ENCODE measurements around the gene RNF141.
A peak's percentile ranks its signal among the peaks of the same experiment; 100 is the strongest.

RNF141 gene

DNA sequence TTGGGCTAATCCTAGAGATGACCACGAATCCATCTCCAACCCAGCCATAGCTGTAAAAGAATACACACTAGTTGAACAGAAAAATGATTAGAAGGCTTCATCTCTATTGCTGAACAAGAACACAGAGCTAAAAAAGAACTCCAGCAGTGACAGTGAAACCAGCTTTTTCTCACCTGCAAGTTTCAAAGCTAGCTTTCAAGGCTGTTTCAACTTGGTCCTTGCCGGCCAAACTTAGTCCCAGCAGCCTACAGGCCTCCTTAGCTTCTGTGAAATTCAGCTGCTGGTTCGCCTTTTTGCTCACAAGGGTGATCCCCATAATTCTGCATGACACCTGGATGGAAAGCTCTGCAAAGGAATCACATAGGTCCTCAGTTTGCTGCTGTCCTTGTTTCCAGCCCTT is 23.0 kb upstream of the RNF141 start:
- Histone ChIP-seq H3K27ac (no peak overlapping the region), H3K4me3 (no peak overlapping the region)

DNA sequence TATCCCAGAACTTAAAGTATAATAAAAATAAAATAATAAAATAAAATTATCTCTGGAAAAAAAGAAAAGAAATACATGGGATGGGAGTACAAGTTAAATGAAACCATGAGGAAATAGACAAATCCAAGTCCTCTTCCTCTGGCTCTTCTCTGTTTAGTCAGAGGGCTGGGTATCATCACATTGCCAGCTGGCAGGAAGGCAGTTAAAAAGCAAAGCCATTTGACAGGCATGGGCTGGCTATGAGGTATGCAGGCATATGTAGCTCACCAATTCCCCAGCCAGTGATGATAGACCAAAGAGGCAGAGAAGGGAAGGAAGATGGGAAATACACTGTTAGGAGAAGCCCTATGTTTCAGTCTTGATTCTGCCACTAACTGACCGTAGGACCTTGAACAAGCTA is 21.0 kb upstream of the RNF141 start:
- Histone ChIP-seq H3K4me3 (no peak overlapping the region), H3K27ac (no peak overlapping the region)

DNA sequence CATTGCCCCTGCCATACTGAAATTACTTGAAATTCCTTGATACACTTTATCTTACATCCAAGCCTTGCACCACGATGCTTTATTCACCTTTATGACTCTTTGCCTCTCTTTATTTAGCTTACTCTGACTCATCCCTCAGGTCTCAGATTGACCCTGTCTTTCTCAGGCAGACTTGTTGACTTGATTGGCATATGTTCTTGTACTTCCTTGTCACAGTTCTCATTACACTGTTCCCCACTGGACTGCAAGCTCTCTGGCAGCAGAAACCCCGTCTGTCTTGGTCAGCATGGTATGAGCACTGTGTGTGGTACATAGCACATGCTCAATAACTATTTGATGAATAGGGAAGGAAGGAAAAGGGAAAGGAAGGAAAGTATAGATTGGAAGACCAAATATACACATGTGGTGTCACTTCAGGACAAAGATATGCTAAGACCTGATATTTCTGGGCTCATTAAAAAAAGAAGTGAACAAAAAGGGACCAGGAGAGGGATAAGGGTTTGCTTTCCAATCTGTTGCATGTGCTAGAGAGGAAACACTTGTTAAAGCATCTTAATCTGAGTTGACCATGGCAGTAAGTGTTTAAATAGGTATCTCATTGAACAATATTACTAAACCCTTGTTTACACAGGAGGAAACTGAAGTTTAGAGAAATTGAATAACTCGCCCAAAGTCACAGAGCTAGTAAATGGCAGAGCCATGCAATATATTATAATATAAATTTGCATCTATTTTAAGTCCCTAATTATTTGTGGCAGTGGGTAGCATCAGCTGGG is 20.2 kb upstream of the RNF141 start:
- H3K27ac ChIP-seq: no peak overlapping the region
- no peak overlapping the region for H3K4me3 ChIP-seq

DNA sequence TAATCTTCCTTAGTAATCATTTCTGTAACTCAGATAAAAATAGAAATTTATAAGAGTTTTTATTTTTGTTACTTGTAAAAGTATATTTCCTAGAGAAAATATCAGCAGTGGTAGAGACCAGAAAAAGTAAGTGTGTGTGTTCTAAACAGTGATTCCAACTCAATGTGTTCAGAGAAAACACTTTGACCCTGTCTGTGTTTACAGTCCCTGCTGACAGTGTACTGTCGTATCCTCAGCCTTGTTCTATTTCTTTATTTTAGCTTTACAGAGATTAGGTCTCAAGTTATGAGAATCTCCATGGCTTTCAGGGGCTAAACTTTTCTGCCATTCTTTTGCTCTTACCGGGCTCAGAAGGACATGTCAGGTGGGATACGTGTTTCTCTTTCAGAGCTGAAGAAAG is 17.3 kb upstream of the RNF141 start:
- no peak overlapping the region for H3K4me3 ChIP-seq
- H3K27ac ChIP-seq: no peak overlapping the region

DNA sequence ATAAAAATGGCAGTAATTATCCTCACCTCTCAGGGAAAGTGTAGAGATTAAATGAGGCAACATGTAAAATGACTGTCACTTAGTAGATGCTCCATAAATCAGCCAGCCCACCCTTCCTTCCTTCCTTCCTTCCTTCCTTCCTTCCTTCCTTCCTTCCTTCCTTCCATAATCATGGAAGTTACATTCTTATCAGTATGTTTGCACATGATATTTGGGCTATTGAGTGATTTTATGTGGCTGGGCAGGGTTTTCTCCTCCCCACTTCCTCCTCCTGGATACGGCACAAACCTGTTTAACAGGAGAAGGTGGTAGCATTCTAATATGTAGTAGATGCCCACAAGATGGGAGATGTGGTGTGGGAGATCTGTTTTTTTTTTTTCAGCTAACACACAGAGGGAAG is 15.6 kb upstream of the RNF141 start:
- Histone ChIP-seq H3K27ac (no peak overlapping the region), H3K4me3 (no peak overlapping the region)

DNA sequence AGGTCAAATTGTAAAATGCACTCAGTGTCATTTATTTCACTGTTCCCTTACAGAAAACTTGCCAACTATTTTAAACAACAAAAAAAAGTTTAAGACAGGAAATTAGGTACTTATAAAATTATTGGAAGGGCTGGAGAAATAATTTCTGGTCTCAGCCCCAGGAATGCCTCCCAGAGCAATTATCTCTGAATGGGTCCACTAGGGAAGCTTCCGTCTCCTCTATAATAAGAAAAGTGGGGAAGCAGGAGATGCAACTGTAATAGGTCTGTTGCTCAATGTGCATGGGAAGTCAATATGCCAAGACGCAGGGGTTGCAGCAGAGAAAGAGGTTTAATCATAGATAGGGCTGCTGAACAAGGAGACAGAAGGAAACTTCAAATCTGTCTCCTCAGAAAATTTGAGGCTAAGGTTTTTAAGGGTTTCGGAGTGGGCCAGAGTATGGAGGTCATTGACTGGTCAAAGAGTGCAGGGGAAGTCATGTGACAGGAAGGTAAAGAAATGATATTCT is 10.9 kb upstream of the RNF141 start:
- no peak overlapping the region for H3K4me3 ChIP-seq
- H3K27ac ChIP-seq: no peak overlapping the region

DNA sequence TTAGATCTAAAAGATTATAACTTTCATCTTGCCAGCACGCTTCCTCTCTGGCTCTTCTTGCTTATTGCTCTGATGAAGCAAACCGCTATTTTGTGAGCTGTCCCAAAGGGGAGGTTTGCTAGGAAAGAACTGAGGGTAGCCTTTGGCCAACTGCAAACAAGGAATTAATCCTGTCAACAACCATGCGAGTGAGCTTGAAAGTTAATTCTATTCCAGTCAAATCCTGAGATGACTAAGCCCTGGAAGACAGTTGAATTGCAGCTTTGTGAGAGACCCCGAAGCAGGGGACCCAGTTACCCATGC is 10.3 kb upstream of the RNF141 start:
- Histone ChIP-seq H3K4me3 (no peak overlapping the region), H3K27ac (no peak overlapping the region)

DNA sequence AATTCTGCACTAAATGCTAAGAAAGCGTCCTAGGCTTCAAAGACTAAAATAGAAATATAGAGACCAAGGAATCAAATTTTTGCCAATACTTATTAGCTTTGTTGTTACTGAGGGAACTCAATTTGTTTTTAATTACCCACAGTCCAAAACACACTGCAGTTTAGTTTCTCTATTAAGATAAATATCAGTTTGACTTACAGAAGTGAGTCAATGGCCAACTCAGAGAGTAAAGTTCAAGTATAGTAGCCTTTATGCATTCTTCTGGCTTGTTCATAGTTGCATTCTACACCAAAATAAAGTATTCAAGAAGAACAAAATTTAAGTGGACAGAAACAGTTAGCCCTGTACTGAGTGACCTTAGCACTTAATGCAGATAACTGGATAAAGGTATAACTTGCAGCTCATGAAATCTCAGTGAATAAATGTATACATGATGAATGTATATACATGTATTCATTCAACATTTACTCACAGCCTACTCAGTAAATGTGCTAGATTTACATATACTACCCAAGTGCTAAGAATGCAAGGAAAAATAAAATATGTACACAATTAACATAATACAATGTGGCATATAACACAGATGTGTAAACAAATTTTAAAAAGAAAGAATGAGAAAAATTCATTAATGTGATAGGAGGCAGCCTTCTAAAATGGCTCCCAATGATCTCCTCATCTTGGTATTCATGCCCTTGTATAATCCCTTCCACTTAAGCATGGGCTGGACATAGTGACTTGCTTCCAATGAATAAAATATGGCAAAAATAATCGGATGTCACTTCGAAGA is 9.7 kb upstream of the RNF141 start:
- Histone ChIP-seq H3K4me3 (no peak overlapping the region), H3K27ac (no peak overlapping the region)

DNA sequence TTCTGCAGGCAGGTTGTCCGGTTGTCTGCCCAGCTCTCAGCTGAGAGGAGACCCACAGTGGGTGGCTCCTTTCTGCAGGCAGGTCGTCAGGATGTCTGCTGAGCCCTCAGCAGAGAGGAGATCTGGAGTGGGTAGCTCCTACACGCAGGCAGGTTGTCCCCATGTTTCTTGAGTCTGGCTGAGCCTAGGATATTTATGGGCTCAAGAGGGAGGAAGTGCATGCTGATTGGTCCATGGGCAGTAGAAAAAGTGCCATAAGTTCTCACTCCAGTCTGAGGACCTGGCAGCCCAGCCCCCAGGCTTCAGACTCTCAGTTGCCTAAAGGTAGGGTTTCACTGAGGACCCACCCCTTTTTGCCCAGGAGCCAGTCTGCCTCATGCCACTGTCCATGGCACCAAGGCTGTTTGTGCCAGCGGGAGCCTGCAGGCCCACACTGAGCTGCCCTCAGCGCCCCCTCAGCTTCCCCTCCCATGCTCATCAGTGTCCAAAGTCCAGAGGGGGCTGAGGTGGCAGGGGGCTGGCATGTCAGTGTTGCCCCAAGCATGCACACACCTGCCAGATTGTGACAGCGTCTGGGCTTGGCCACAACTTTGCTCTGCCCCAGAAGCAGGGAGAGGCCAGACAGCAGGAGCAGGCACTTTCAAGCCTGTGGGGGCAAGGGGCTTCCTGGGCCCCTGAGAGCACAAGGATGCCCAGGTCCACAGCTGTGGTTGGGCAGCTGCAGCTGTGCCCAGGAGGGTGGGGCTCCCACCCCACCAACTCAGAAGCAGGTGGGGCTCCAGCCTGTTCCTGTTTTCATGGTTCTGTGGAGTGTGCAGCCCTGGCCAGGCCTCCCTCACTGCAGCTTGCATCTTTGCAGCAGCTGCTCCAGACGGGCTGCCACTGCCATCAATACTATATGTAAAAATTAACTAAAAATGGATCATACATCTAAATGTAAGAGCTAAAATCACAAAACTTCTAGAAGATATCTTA is 3.8 kb upstream of the RNF141 start:
- Histone ChIP-seq H3K4me3 (no peak overlapping the region), H3K27ac (peak overlapping the region in 1 of 21 experiments; percentile 12)

DNA sequence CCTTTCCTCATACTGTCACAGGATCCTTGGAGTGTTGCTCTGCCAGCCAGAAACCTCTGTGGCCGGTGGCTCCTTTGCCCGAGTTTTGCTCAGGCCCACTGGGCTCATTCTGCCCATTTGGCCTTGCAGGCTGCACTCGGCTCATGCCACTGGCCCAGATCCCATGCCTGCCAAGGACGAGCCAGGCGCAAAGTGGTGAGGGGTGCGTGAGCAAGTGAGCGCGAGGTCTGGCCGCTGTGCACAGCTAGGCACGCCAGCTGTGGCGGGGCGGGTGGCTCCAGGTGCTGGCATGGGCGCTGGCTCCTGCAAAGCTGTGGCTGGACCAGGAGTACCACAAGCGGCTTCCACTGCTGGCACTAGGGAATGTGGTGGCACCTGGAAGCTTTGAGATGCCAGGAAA is 2.8 kb upstream of the RNF141 start:
- no peak overlapping the region for H3K4me3 ChIP-seq

DNA sequence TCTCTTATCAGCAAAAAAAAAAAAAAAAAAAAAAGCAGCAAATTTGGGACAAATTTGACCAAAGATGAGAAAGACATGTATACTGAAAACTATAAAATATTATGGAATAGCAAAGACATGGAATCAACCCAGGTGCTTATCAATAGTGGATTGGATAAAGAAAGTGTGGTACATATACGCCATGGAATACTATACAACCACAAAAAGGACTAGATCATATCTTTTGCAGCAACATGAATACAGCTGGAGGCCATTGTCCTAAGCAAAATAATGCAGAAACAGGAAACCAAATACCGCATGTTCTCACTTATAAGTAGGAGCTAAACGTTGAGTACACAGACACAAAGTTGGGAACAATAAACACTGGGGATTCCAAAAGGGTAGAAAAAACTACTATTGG is 1.8 kb upstream of the RNF141 start:
- no peak overlapping the region for H3K27ac ChIP-seq
- no peak overlapping the region for H3K4me3 ChIP-seq

More for the DNA sequence above, 2.8 kb upstream of the RNF141 start:
- H3K27ac ChIP-seq: no peak overlapping the region

DNA sequence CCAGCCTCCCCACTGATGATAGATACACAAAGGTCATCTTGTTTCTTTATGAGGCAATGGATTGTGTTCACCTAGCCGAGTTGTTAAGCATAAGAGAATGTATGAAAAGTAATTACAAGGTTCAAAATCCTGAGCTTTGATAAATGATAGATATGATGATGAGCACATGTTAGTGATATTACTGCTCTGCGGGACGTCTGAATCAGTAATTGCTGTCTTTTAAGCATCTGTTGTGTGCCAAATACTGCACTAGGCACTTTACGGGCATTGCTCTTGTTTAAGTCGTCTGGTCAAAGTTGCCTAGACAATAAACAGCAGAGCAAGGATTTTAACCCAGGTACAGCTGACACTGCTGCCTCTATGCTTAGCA is 559 bp upstream of the RNF141 start:
- Histone ChIP-seq H3K4me3 (peak overlapping the region; percentile 67 to 90 (median 77)), H3K27ac (peak overlapping the region in 19 of 21 experiments; percentile 80 to 98 (median 93))

DNA sequence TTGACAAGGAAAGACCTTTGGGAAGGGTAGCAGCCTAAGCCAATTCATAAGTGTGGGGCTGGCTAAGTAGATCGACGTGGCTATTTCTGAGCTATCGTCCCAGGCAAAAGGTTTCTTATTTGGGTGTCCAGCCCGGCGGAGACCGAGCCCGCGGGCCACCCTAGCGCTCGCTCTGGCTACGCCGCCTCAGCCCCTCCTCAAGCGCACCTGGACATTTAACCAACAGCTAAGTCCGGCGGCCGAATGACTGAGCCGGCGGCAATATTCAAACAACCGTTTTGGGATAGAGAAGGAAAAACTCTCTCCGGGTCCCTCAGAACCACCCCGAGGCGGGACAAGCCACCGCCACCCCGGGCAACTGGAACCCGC is 457 bp downstream of the RNF141 start:
- H3K27ac ChIP-seq: peak overlapping the region; percentile 80 to 98 (median 93)
- H3K4me3 ChIP-seq: peak overlapping the region; percentile 67 to 90 (median 77)

DNA sequence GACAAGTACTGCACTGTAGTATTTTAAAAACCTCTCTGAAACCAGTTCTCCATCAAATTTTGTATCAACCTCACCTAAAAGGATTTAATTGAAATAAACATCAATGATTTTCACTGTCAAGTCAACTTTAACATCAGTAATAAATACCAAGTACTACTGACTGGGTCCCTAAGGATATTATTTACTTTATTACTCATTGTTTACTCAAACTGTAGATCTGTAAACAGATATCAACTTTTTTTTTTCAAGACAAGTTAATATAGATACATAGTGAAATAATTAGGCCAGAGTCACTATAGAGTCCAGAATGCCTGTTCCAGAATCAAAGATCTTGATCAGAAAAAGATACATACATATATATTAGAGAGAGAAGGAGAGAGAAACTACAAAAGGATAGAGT is 1.6 kb downstream of the RNF141 start:
- Histone ChIP-seq H3K4me3 (peak overlapping the region in 1 of 7 experiments; percentile 11), H3K27ac (no peak overlapping the region)

DNA sequence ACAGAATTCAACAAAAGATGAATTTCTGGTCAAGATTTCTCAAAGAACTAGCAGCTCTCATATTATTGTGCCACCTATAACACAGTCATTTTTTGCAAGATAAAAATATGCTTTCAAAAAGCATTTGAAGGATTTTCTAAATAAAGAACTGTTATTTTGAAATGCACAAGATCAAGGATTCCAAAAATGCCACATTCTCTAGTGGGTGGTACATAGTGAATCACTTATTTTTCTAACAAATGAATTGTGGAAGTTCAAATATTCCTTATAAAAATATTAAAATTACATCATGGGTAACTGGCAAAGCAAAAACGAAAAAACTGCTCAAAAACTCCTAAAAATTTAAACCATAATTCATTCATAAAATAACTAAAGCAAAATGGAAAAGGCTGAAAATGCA is 2.1 kb downstream of the RNF141 start:
- peak overlapping the region in 1 of 7 experiments; percentile 11 for H3K4me3 ChIP-seq
- no peak overlapping the region for H3K27ac ChIP-seq

DNA sequence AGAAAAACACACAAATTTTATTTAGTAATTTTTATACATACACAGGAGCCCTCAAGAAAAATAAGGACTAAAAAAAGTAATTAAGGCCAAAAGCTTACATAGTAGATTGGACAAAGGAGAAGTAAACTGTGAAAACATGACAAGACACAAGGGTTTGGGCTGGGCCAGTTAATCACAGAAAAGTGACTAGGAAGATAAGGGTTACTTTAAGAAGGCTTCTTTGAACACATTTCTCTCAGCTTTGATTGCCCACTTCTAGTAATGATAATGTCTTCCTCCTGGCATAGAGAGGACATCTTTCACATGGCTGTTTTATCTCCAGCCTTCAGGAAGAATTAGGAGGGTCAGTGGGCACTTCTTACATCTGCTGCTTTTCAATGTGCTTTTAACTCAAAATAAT is 3.4 kb downstream of the RNF141 start:
- Histone ChIP-seq H3K27ac (no peak overlapping the region), H3K4me3 (no peak overlapping the region)

DNA sequence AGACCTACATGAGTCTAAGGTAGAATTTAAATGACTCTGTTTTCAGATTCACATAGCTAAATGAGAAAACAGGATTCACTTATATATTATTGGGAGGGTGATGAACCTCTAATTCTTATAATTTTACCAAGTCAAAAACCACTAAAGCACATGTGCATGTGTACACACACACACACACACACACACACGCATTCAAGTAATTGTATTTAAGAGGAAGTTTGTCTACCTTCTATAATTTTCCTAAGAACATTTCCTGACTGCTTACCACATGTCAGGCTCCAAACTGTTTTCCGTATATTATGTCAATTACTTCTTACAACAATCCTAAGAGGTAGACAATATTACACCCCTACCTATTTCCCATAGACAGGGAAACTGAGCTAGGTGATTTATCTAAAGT is 6.7 kb downstream of the RNF141 start:
- H3K4me3 ChIP-seq: no peak overlapping the region
- H3K27ac ChIP-seq: peak overlapping the region in 1 of 21 experiments; percentile 16

DNA sequence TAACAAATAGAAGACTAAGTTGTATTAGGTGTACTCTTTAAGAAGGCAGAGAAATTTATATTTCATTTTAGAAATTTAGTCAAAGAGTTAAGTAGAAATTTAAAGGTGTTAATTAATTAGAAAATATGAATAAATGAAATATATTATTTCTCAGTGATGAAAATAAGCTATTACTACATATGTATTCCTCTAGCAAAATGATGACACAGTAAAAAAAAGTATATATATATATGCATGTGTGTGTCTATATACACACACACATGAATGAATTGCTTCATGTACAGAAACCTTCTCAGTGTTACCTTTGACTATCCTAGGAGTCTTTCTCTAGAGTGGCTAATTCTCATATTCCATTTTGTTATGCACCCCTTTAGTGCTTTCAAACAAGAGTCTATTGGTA is 7.7 kb downstream of the RNF141 start:
- H3K4me3 ChIP-seq: no peak overlapping the region
- no peak overlapping the region for H3K27ac ChIP-seq

DNA sequence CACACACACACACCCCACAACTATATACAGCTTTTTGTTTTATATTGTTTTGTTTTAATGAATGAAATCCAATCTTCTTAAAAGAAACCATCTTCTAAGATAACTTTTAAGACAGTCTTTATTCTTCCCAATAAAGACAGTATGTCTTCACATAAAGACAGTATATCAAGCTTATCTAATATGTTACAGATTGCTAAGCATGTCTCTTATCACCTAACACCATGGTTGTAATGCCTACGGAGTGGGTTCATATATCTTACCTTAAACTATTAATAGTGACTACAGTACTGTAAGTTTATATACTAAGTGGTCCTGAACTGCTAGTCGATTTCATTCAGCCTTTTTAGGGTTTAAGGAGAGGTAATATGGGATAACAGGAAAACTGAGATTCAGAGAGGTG is 8.5 kb downstream of the RNF141 start:
- Histone ChIP-seq H3K4me3 (no peak overlapping the region), H3K27ac (no peak overlapping the region)

DNA sequence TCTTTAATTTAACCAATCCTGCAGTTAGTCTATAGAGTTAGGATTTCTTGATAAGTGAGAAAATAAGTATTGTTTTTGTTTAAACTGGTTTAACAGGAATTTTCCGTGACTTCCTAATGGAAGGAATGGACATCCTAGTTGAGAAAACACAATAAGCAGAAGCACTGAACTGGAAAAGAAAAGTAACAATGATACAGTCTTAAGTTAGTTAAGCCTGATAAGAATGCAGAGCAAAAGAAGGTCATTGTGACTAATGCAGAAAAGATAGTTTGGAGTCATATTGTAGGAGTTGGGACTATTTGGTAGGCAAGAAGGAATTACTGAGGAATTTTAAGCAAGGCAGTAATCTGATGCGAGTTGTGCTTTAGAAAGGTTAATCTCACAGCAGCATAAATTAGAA is 11.7 kb downstream of the RNF141 start:
- Histone ChIP-seq H3K4me3 (no peak overlapping the region), H3K27ac (no peak overlapping the region)

All from skin epidermis (tissue), 12 donors.